GM12892 (cell line): ENCODE measurements around the gene MPV17L2.

ENCODE experiments used
- POLR2A ChIP-seq: IDR thresholded peaks from 2 replicates; pipeline ENCODE4 v1.6.1; 2011; ENCODE audit warnings: low read depth, low read length, control low read depth
- POLR2AphosphoS5 ChIP-seq: IDR thresholded peaks from 2 replicates; pipeline ENCODE4 v1.6.1; 2011; ENCODE audit warnings: low read depth, low read length, control low read depth
- TAF1 ChIP-seq: IDR thresholded peaks from 2 replicates; pipeline ENCODE4 v1.6.1; 2011; ENCODE audit warnings: low read depth, mild to moderate bottlenecking, control low read depth, low read length, borderline replicate concordance

DNA sequence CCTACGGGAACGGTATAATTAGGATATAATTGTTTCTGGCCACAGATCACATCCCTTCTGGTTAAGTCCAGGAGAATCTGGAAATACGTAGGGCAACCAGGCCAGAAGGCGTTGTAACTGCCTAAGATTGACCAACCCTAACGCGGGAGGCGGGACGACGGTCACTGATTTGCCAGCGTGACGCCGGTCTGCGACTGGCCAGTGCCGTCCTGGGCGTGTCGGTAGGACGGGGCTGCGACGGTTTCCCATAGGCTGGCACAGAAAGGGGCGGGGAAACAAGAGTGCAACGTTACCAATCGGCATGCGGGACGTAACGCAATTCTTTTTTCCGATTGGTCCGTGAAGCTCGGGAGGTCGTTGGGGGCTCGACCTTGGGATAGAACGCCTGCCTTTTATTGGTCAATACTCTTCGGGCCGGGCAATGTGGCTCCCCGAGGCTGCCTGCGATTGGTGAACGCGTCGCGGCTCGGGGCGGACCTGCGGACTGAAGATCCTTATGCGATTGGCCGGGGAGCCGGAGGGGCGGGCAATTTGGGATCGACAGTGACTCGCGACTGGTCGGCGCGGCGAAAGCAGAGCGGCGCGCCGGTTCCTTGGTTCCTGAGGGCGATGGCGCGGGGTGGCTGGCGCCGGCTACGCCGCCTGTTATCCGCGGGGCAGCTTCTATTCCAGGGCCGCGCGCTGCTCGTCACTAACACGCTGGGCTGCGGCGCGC lies at the start of gene MPV17L2:
- TF ChIP-seq POLR2A (peak; percentile 66), POLR2AphosphoS5 (peak; percentile 50; the same call in 1 of the 2 replicates), TAF1 (0 out of 2 replicates have a peak, but pooled peaks have one; percentile 17)
